GM20431 (cell line): ENCODE data around the gene CSDE1.

Source experiments
- in situ Hi-C: fragments of 300-500 bp; cut with MseI, MboI; formaldehyde crosslinking; loops from one replicate; pipeline ENCODE4 v1.15.0; 2020; ENCODE audit warnings: low sequenced_read_pairs; ENCODE audit not compliant: unreplicated experiment

CSDE1 gene

DNA sequence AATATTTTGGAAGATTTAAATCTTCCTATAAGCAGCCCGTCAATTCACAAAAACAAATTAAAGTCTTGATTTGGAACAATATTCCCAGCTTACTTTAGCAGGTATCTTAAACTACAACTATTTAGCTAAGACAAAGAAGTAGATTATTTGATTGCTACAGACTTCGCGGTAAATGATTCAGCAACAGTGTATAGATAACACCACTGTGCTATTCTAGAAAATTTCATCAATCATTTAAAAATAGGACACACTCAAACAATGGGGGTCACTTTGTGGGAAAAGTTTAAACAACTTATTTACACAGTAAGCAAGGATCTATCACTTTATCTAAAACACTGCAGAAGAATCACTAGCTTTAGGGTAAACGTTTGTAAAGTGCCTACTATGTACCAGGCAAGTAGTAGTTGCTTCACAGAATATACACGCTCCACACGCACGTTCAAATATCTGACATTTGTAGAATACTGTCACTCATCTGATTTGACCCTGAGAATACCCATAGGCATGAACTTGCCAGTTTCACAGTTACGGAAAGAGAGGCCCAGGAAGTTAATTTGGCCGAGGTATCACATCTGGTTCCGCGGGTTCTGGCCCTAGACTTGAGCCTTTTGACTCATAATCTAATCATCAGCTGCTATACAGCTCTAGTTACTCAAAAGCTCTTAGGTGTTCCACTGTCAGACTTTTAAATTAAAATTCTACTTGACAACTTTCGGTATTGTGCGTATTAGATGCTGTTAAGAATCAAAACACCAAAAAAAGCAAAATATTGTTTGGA, 88.8 kb downstream of the CSDE1 start:
- in situ Hi-C loops, result no loop called here

GRCh38 chr1:114668373-114668772, 89.4 kb downstream of the CSDE1 start:
- in situ Hi-C loops, result no loop called here

DNA sequence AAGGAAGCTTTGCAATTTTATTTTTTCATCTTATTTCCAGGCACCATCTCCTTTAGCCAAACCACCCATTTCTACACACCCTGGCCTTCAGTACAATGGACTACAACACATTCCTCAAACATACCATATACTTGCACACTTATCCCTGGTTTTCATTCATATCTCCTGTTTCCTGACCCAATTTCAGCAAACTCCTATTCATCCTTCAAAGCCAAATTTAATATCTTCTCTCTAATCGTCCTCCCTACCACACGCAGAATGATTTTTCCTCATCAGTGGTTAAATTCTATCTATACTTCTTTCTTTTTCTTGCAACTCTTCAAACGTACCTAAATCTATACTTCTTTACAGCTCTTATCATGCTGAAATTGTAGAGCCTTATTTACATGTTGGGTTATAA, 90.8 kb downstream of the CSDE1 start:
- in situ Hi-C loops, result no loop called here
